ENCODE measurements around the gene GDE1.
"Not testable (repeated sequence)": the region's sequence is repeated elsewhere in the genome, so short reads cannot be mapped to it uniquely, and the experiment has no call there.

GDE1 gene

GRCh38 chr16:19555186-19555937, 33.5 kb upstream of the GDE1 start, which contains the start of gene VPS35L (continued):
- peak; percentile 37; the same call in 1 of the 2 replicates for TF ChIP-seq POU6F1 (CRISPR knock-in tag; IDR thresholded peaks at IDR 0.05; ENCODE audit: borderline replicate concordance, low read depth)

- no peak for TF ChIP-seq PPARA (CRISPR knock-in tag; IDR thresholded peaks at IDR 0.05; ENCODE audit: borderline replicate concordance)
- no peak for TF ChIP-seq ISL1 (CRISPR knock-in tag; IDR thresholded peaks at IDR 0.05)
- TF ChIP-seq SNAI2 (CRISPR knock-in tag; IDR thresholded peaks at IDR 0.05), result no peak
- TF ChIP-seq ZFP30 (CRISPR knock-in tag; IDR thresholded peaks at IDR 0.05), result no peak
- no peak for TF ChIP-seq TCF4 (CRISPR knock-in tag; IDR thresholded peaks at IDR 0.05; ENCODE audit: borderline replicate concordance)
- TF ChIP-seq ARNTL (CRISPR knock-in tag; IDR thresholded peaks at IDR 0.05; ENCODE audit: borderline replicate concordance, low read depth), result no peak
- no peak for TF ChIP-seq TOX (CRISPR knock-in tag; IDR thresholded peaks at IDR 0.05; ENCODE audit: borderline replicate concordance)
- no peak for TF ChIP-seq ZNF8 (CRISPR knock-in tag; IDR thresholded peaks at IDR 0.05)
- no peak for ATAC-seq
Observed at GRCh38 chr16:19549673-19550072, 27.8 kb upstream of the GDE1 start.

- ATAC-seq, result no peak
- TF ChIP-seq, protein P1, sequence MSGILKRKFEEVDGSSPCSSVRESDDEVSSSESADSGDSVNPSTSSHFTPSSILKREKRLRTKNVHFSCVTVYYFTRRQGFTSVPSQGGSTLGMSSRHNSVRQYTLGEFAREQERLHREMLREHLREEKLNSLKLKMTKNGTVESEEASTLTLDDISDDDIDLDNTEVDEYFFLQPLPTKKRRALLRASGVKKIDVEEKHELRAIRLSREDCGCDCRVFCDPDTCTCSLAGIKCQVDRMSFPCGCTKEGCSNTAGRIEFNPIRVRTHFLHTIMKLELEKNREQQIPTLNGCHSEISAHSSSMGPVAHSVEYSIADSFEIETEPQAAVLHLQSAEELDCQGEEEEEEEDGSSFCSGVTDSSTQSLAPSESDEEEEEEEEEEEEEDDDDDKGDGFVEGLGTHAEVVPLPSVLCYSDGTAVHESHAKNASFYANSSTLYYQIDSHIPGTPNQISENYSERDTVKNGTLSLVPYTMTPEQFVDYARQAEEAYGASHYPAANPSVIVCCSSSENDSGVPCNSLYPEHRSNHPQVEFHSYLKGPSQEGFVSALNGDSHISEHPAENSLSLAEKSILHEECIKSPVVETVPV (CRISPR knock-in tag; IDR thresholded peaks at IDR 0.05), result no peak
- no peak for TF ChIP-seq CREB5 (CRISPR knock-in tag; IDR thresholded peaks at IDR 0.05; ENCODE audit: low read depth)
- no peak for TF ChIP-seq ZNF70 (CRISPR knock-in tag; IDR thresholded peaks at IDR 0.05)
- no peak for TF ChIP-seq ZNF565 (CRISPR knock-in tag; conservative IDR thresholded peaks at IDR 0.05; ENCODE audit: low read depth)
- no peak for TF ChIP-seq CSDC2 (CRISPR knock-in tag; IDR thresholded peaks at IDR 0.05)
- TF ChIP-seq ZNF8 (CRISPR knock-in tag; IDR thresholded peaks at IDR 0.05), result no peak
- no peak for TF ChIP-seq ZFP30 (CRISPR knock-in tag; IDR thresholded peaks at IDR 0.05)
- TF ChIP-seq OSR1 (CRISPR knock-in tag; IDR thresholded peaks at IDR 0.05), result no peak
- TF ChIP-seq, protein P2, sequence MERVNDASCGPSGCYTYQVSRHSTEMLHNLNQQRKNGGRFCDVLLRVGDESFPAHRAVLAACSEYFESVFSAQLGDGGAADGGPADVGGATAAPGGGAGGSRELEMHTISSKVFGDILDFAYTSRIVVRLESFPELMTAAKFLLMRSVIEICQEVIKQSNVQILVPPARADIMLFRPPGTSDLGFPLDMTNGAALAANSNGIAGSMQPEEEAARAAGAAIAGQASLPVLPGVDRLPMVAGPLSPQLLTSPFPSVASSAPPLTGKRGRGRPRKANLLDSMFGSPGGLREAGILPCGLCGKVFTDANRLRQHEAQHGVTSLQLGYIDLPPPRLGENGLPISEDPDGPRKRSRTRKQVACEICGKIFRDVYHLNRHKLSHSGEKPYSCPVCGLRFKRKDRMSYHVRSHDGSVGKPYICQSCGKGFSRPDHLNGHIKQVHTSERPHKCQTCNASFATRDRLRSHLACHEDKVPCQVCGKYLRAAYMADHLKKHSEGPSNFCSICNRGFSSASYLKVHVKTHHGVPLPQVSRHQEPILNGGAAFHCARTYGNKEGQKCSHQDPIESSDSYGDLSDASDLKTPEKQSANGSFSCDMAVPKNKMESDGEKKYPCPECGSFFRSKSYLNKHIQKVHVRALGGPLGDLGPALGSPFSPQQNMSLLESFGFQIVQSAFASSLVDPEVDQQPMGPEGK (CRISPR knock-in tag; IDR thresholded peaks at IDR 0.05; ENCODE audit: borderline replicate concordance), result no peak
- no peak for TF ChIP-seq ZFP3 (CRISPR knock-in tag; IDR thresholded peaks at IDR 0.05)
- TF ChIP-seq POU6F1 (CRISPR knock-in tag; IDR thresholded peaks at IDR 0.05; ENCODE audit: borderline replicate concordance, low read depth), result no peak
- TF ChIP-seq TCF4 (CRISPR knock-in tag; IDR thresholded peaks at IDR 0.05; ENCODE audit: borderline replicate concordance), result no peak
- no peak for TF ChIP-seq GLIS3 (CRISPR knock-in tag; IDR thresholded peaks at IDR 0.05)
- TF ChIP-seq PPARA (CRISPR knock-in tag; IDR thresholded peaks at IDR 0.05; ENCODE audit: borderline replicate concordance), result no peak
- no peak for TF ChIP-seq ARNTL (CRISPR knock-in tag; IDR thresholded peaks at IDR 0.05; ENCODE audit: borderline replicate concordance, low read depth)
- TF ChIP-seq TOX (CRISPR knock-in tag; IDR thresholded peaks at IDR 0.05; ENCODE audit: borderline replicate concordance), result no peak
- no peak for TF ChIP-seq RARB (CRISPR knock-in tag; IDR thresholded peaks at IDR 0.05)
- TF ChIP-seq, protein P3, sequence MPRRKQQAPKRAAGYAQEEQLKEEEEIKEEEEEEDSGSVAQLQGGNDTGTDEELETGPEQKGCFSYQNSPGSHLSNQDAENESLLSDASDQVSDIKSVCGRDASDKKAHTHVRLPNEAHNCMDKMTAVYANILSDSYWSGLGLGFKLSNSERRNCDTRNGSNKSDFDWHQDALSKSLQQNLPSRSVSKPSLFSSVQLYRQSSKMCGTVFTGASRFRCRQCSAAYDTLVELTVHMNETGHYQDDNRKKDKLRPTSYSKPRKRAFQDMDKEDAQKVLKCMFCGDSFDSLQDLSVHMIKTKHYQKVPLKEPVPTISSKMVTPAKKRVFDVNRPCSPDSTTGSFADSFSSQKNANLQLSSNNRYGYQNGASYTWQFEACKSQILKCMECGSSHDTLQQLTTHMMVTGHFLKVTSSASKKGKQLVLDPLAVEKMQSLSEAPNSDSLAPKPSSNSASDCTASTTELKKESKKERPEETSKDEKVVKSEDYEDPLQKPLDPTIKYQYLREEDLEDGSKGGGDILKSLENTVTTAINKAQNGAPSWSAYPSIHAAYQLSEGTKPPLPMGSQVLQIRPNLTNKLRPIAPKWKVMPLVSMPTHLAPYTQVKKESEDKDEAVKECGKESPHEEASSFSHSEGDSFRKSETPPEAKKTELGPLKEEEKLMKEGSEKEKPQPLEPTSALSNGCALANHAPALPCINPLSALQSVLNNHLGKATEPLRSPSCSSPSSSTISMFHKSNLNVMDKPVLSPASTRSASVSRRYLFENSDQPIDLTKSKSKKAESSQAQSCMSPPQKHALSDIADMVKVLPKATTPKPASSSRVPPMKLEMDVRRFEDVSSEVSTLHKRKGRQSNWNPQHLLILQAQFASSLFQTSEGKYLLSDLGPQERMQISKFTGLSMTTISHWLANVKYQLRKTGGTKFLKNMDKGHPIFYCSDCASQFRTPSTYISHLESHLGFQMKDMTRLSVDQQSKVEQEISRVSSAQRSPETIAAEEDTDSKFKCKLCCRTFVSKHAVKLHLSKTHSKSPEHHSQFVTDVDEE (CRISPR knock-in tag; IDR thresholded peaks at IDR 0.05), result no peak
Observed at GRCh38 chr16:19548144-19548543, 26.2 kb upstream of the GDE1 start.

DNA sequence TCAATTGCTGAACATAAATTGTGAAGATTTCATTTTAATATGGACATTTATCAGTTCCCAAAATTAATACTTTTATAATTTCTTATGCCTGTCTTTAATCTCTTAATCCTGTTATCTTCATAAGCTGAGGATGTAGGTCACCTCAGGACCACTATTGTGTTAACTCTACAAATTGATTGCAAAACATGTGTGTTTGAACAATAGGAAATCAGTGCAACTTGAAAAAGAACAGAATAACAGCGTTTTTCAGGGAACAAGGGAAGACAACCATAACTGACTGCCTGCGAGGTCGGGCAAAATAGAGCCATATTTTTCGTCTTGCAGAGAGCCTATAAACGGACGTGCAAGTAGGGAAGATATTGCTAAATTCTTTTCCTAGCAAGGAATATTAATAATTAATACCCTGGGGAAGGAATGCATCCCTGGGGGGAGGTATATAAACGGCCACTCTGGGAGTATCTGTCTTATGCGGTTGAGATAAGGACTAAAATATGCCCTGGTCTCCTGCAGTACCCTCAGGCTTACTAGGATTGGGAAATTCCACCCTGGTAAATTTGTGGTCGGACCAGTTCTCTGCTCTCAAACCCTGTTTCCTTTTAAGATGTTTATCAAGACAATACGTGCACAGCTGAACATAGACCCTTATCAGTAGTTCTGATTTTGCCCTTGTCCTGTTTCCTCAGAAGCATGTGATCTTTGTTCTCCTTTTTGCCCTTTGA, 21.5 kb upstream of the GDE1 start:
- not testable (repeated sequence) for ATAC-seq

Data from SK-N-SH treated with all-trans-retinoic acid at 6 μM for 48 hours (cell line).